Measurements from ENCODE around the gene FAM89B.
"Not testable (repeated sequence)": the region's sequence is repeated elsewhere in the genome, so short reads cannot be mapped to it uniquely, and the experiment has no call there.

DNA sequence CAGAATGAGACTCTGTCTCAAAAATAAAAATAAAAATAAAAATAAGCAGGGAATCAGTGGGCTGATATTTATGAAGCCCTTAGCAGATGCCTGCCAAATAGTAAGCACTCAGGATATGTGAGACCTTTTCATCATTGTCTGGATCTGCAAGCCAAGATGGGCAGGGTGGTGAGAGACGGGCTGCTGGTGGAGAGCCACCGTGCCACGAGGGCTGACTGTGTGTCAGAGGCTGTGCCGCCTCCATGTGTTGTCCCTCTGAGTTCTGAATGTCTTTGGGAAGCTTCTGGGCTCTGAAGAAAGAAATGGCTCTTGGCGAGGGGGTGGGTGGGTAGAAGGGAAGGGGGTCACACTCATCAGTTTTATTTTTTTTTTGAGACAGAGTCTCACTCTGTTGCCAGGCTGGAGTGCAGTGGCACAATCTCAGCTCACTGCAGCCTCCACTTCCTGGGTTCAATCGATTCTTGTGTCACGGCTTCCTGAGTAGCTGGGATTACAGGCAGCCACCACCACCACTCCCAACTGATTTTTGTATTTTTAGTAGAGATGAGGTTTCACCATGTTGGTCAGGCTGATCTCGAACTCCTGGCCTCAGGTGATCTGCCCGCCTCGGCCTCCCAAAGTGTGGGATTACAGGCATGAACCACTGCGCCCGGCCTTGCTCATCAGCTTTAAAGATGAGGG is 7.3 kb upstream of the FAM89B start:
- TF ChIP-seq ZNF274 (IDR thresholded peaks at IDR 0.05; ENCODE audit: borderline replicate concordance, extremely low read depth, low read length); NANOG (IDR thresholded peaks at IDR 0.05; ENCODE audit: insufficient read depth, low read depth, low read length, poor library complexity, severe bottlenecking); TAF1 (IDR thresholded peaks at IDR 0.05; ENCODE audit: low read depth, low read length); SIX5 (IDR thresholded peaks at IDR 0.05; ENCODE audit: low read depth, low read length); CREB1 (IDR thresholded peaks at IDR 0.05); POLR2AphosphoS5 (IDR thresholded peaks at IDR 0.05; ENCODE audit: low read depth, low read length): not testable (repeated sequence)
- TF ChIP-seq, protein P1, sequence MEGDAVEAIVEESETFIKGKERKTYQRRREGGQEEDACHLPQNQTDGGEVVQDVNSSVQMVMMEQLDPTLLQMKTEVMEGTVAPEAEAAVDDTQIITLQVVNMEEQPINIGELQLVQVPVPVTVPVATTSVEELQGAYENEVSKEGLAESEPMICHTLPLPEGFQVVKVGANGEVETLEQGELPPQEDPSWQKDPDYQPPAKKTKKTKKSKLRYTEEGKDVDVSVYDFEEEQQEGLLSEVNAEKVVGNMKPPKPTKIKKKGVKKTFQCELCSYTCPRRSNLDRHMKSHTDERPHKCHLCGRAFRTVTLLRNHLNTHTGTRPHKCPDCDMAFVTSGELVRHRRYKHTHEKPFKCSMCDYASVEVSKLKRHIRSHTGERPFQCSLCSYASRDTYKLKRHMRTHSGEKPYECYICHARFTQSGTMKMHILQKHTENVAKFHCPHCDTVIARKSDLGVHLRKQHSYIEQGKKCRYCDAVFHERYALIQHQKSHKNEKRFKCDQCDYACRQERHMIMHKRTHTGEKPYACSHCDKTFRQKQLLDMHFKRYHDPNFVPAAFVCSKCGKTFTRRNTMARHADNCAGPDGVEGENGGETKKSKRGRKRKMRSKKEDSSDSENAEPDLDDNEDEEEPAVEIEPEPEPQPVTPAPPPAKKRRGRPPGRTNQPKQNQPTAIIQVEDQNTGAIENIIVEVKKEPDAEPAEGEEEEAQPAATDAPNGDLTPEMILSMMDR (IDR thresholded peaks at IDR 0.05; ENCODE audit: control extremely low read depth in 1 of 3, insufficient read depth in 1 of 3, low read depth in 1 of 3, low read length in 3 of 3), result not testable (repeated sequence)

Measured in H1 (cell line).